HCT116 (cell line): ENCODE measurements around the gene NDUFS6. TPM values are rescaled to one million over a fixed set of nuclear protein-coding genes. Genes with fewer than 3 reads are reported as not detected.

Experiments used
- ATAC-seq: fragments of 200-7000 bp; cut with Tn5 transposase; 2 replicates; pipeline ENCODE4 v1.9.1; 2020; ENCODE audit warnings: mild to moderate bottlenecking, moderate library complexity
- BruUV-seq: library from RNA; stranded (reverse); fragments of 400-500 nt; replicated peaks from 2 replicates; lab custom pipeline; 2021; lab: Mats Ljungman, UMichigan
- CTCF ChIA-PET: fragments of 300-600 bp; sonication (Branson Sonifier 250); formaldehyde crosslinking; loops from one replicate; lab custom pipeline; 2021; ENCODE audit warnings: antibody characterized with exemption; lab: Charles Lee
- POLR2A ChIA-PET: fragments of 300-600, 350-600 bp; sonication (Branson Sonifier 250); formaldehyde crosslinking; loops from one replicate; lab custom pipeline; 2021; ENCODE audit warnings: antibody characterized with exemption; lab: Charles Lee
- RAD21 ChIA-PET, 2 experiments: fragments of 300-600 bp; sonication (Branson Sonifier 250); formaldehyde crosslinking; loops; one replicate each; lab custom pipeline; 2023; ENCODE audit warnings: low total read pairs in 2 of 2; ENCODE audit not compliant: uncharacterized antibody in 2 of 2, unreplicated experiment in 2 of 2, low non-redundant PET in 1 of 2; lab: Charles Lee
- DNase-seq: peaks from one replicate; pipeline ENCODE4 v3.0.0-alpha.2; 2010; ENCODE audit warnings: low read depth, low spot score
- H2AFZ ChIP-seq: fragments of 200-600 bp; shearing (Covaris generic), sonication (generic); 2 replicates; pipeline ENCODE4 v1.6.1; 2017; ENCODE audit warnings: low read depth, mixed run types, mixed read lengths, antibody characterized with exemption, low read length; ENCODE audit not compliant: poor library complexity, severe bottlenecking
- H3K27ac ChIP-seq: 2 replicates; pipeline ENCODE4 v1.5.1; 2012; ENCODE audit warnings: low read depth, low read length
- H3K27me3 ChIP-seq: fragments of 200-600 bp; sonication (generic); 2 replicates; pipeline ENCODE4 v1.6.1; 2016; ENCODE audit warnings: mixed run types, low read length, mixed read lengths; ENCODE audit not compliant: insufficient read depth
- H3K36me3 ChIP-seq, 2 experiments: fragments of 200-500 bp in 1 of 2; fragments of 200-600 bp in 1 of 2; sonication (Bioruptor generic) in 1 of 2; sonication (generic) in 1 of 2; 2 replicates each; pipeline versions ENCODE4 v1.5.1 to v1.6.1; 2014 to 2016; ENCODE audit warnings: low read length in 2 of 2, inconsistent platforms in 1 of 2, mixed read lengths in 1 of 2, mixed run types in 1 of 2; ENCODE audit not compliant: insufficient read depth in 2 of 2, control insufficient read depth in 1 of 2
- H3K4me1 ChIP-seq, 2 experiments: fragments of 200-600 bp in 1 of 2; sonication (generic) in 1 of 2; 2 replicates each; pipeline versions ENCODE4 v1.5.1 to v1.6.1; 2012 to 2017; ENCODE audit warnings: low read length in 2 of 2, inconsistent platforms in 1 of 2, mild to moderate bottlenecking in 1 of 2, mixed read lengths in 1 of 2, mixed run types in 1 of 2, moderate library complexity in 1 of 2; ENCODE audit not compliant: insufficient read depth in 2 of 2, control insufficient read depth in 1 of 2
- H3K4me2 ChIP-seq: fragments of 200-600 bp; sonication (generic); 2 replicates; pipeline ENCODE4 v1.6.1; 2017; ENCODE audit warnings: mixed run types, low read length, mixed read lengths
- H3K4me3 ChIP-seq, 2 experiments: fragments of 200-600 bp in 1 of 2; sonication (generic) in 1 of 2; replicated peaks in 1 of 2; 2 replicates each; pipeline ENCODE4 v1.5.1; 2011 to 2016; ENCODE audit warnings: low read length in 2 of 2, control low read depth in 1 of 2, low read depth in 1 of 2, mild to moderate bottlenecking in 1 of 2, mixed read lengths in 1 of 2, mixed run types in 1 of 2
- H3K79me2 ChIP-seq: fragments of 200-600 bp; sonication (generic); 2 replicates; pipeline ENCODE4 v1.6.1; 2017; ENCODE audit warnings: mild to moderate bottlenecking, mixed run types, low read length, moderate library complexity, mixed read lengths; ENCODE audit not compliant: insufficient read depth
- H3K9ac ChIP-seq: fragments of 200-600 bp; sonication (generic); 2 replicates; pipeline ENCODE4 v1.6.1; 2016; ENCODE audit warnings: low read length, mixed read lengths
- H3K9me2 ChIP-seq: fragments of 200-600 bp; sonication (generic), shearing (Covaris generic); 2 replicates; pipeline ENCODE4 v1.6.1; 2017; ENCODE audit warnings: mixed run types, mild to moderate bottlenecking, moderate library complexity; ENCODE audit not compliant: insufficient read depth
- H3K9me3 ChIP-seq, 2 experiments: fragments of 200-500 bp in 1 of 2; fragments of 200-600 bp in 1 of 2; sonication (Bioruptor generic) in 1 of 2; sonication (generic) in 1 of 2; 2 replicates each; pipeline ENCODE4 v1.6.1; 2014 to 2017; ENCODE audit warnings: low read length in 2 of 2, mixed read lengths in 2 of 2, inconsistent platforms in 1 of 2, low read depth in 1 of 2, mild to moderate bottlenecking in 1 of 2, mixed run types in 1 of 2, moderate library complexity in 1 of 2; ENCODE audit not compliant: control insufficient read depth in 1 of 2, insufficient read depth in 1 of 2
- H4K20me1 ChIP-seq: fragments of 200-600 bp; sonication (generic), shearing (Covaris generic); 2 replicates; pipeline ENCODE4 v1.6.1; 2017; ENCODE audit warnings: mixed run types, mild to moderate bottlenecking, moderate library complexity; ENCODE audit not compliant: insufficient read depth
- CTCF ChIP-seq, 3 experiments: fragments of 200-600 bp in 1 of 3; sonication (generic) in 1 of 3; IDR thresholded peaks in 2 of 3; conservative IDR thresholded peaks in 1 of 3; 2 replicates each; pipeline ENCODE4 v1.5.1; 2012 to 2017; ENCODE audit warnings: low read depth in 2 of 3, low read length in 2 of 3, antibody characterized with exemption in 1 of 3, borderline replicate concordance in 1 of 3, control low read depth in 1 of 3, mild to moderate bottlenecking in 1 of 3, mixed read lengths in 1 of 3, mixed run types in 1 of 3, moderate library complexity in 1 of 3; ENCODE audit not compliant: insufficient read depth in 1 of 3
- EZH2 ChIP-seq: fragments of 200-600 bp; sonication (generic); IDR thresholded peaks from 2 replicates; pipeline ENCODE4 v1.6.1; 2017; ENCODE audit warnings: antibody characterized with exemption, mixed run types
- JUND ChIP-seq: IDR thresholded peaks from 2 replicates; pipeline ENCODE4 v1.6.1; 2012
- POLR2AphosphoS5 ChIP-seq: IDR thresholded peaks from 2 replicates; pipeline ENCODE4 v1.6.1; 2011; ENCODE audit warnings: mild to moderate bottlenecking, low read depth, low read length, moderate library complexity
- REST ChIP-seq: IDR thresholded peaks from 2 replicates; pipeline ENCODE4 v1.6.1; 2012; ENCODE audit warnings: low read depth
- SP1 ChIP-seq: IDR thresholded peaks from 2 replicates; pipeline ENCODE4 v1.6.1; 2012; ENCODE audit warnings: low read depth
- ZBTB33 ChIP-seq: IDR thresholded peaks from 2 replicates; pipeline ENCODE4 v1.6.1; 2011; ENCODE audit warnings: mild to moderate bottlenecking, low read length, moderate library complexity; ENCODE audit not compliant: insufficient replicate concordance; ENCODE audit errors: extremely low read depth
- ZFX ChIP-seq: fragments of 450-650 bp; IDR thresholded peaks from 2 replicates; pipeline ENCODE4 v1.6.1; 2017
- intact Hi-C: fragments of 100-400 bp; cut with micrococcal nuclease; formaldehyde crosslinking; loops from 2 replicates; pipeline ENCODE4 v1.10.0; 2022
- total RNA-seq: library from RNA; stranded (reverse); gene quantifications from one replicate; pipeline ENCODE4 v1.2.1, GENCODE V29; 2021; ENCODE audit not compliant: unreplicated experiment

Gene NDUFS6
- total RNA-seq, 1 experiment from 2014 or later = 43.8 TPM

- TF ChIP-seq ZBTB33 = no peak
- TF ChIP-seq REST = no peak
- TF ChIP-seq POLR2AphosphoS5 = no peak
- no peak for TF ChIP-seq SP1
- TF ChIP-seq JUND = no peak
These were observed 30.1 kb downstream of the NDUFS6 start (continued) for GRCh38 chr5:1831257-1831656.

GRCh38 chr5:1831677-1832313 is 30.6 kb downstream of the NDUFS6 start:
- intact Hi-C loops = no loop called here
- no peak overlapping the region for H3K4me2 ChIP-seq
- H3K9me2 ChIP-seq = no peaks in the 10 kb centered on the region
- no peaks in the 10 kb centered on the region for H3K27me3 ChIP-seq
- no TSS peak for BruUV-seq
- no peak overlapping the region for H3K9ac ChIP-seq
- ChIA-PET CTCF (no interaction called here), RAD21 (no interaction called here), POLR2A (no interaction called here)
- no peak overlapping the region for H3K4me3 ChIP-seq
- H3K4me1 ChIP-seq = no peaks in the 10 kb centered on the region
- H3K9me3 ChIP-seq = no peaks in the 10 kb centered on the region
- H3K79me2 ChIP-seq = no peaks in the 10 kb centered on the region
- ATAC-seq (0 out of 2 replicates have a peak, but pooled peaks have one; percentile 38), DNase-seq (no peak)
- H3K36me3 ChIP-seq = no peaks in the 10 kb centered on the region; a peak in 1 of 4 replicates
- no peak overlapping the region for H3K27ac ChIP-seq
- no peak overlapping the region for H2AFZ ChIP-seq
- H4K20me1 ChIP-seq = no peaks in the 10 kb centered on the region
- TF ChIP-seq EZH2 (no peak), REST (no peak), ZFX (no peak), ZBTB33 (no peak), CTCF (IDR thresholded peaks at IDR 0.05 in 2 of 3, conservative IDR thresholded peaks at IDR 0.05 in 1 of 3; ENCODE audit: borderline replicate concordance in 1 of 3, insufficient read depth in 1 of 3, low read depth in 2 of 3, low read length in 2 of 3) (no peak)
